Measurements from ENCODE around the gene SHISAL1.

SHISAL1 gene

GRCh38 chr22:44342347-44342956 lies 29.7 kb upstream of the SHISAL1 start:
- DNase-seq (ENCODE audit: low spot score), result no peak

- DNase-seq (ENCODE audit: low spot score), result no peak
Measured at GRCh38 chr22:44341431-44342346, 28.9 kb upstream of the SHISAL1 start.

- peak; percentile 9 for DNase-seq (ENCODE audit: low spot score)
Measured at GRCh38 chr22:44340271-44341239, 27.8 kb upstream of the SHISAL1 start.

GRCh38 chr22:44338906-44339305 lies 26.2 kb upstream of the SHISAL1 start:
- no peak for DNase-seq (ENCODE audit: low spot score)

- DNase-seq (ENCODE audit: low spot score), result no peak
Measured at GRCh38 chr22:44338177-44338810, 25.5 kb upstream of the SHISAL1 start.

- peak; percentile 37 for DNase-seq (ENCODE audit: low spot score)
Measured at GRCh38 chr22:44337678-44338004, 24.9 kb upstream of the SHISAL1 start.

- no peak for DNase-seq (ENCODE audit: low spot score)
Measured at GRCh38 chr22:44336962-44337677, 24.4 kb upstream of the SHISAL1 start.

GRCh38 chr22:44335903-44336803 lies 23.4 kb upstream of the SHISAL1 start:
- DNase-seq (ENCODE audit: low spot score), result peak; percentile 6

GRCh38 chr22:44335066-44335839 lies 22.5 kb upstream of the SHISAL1 start:
- DNase-seq (ENCODE audit: low spot score), result no peak

GRCh38 chr22:44333847-44334635 lies 21.3 kb upstream of the SHISAL1 start:
- DNase-seq (ENCODE audit: low spot score), result no peak

- no peak for DNase-seq (ENCODE audit: low spot score)
Measured at GRCh38 chr22:44332946-44333345, 20.2 kb upstream of the SHISAL1 start.

GRCh38 chr22:44331881-44332714 lies 19.3 kb upstream of the SHISAL1 start:
- DNase-seq (ENCODE audit: low spot score), result no peak

GRCh38 chr22:44330744-44331660 lies 18.3 kb upstream of the SHISAL1 start:
- DNase-seq (ENCODE audit: low spot score), result no peak

- no peak for DNase-seq (ENCODE audit: low spot score)
Measured at GRCh38 chr22:44330188-44330743, 17.5 kb upstream of the SHISAL1 start.

- peak; percentile 28 for DNase-seq (ENCODE audit: low spot score)
Measured at GRCh38 chr22:44329179-44329796, 16.5 kb upstream of the SHISAL1 start.

- no peak for DNase-seq (ENCODE audit: low spot score)
Measured at GRCh38 chr22:44328762-44329161, 16.0 kb upstream of the SHISAL1 start.
